Stimulated activated CD8-positive, alpha-beta memory T cell treated with anti-CD3 and anti-CD28 coated beads, Interleukin-15, amount 100 ng/mL, for 1 hour (primary cell): ENCODE data around the gene PHF23.
"Not testable (repeated sequence)": the region's sequence is repeated elsewhere in the genome, so short reads cannot be mapped to it uniquely, and the experiment has no call there.

ENCODE experiments used
- DNase-seq: peaks from one replicate; pipeline ENCODE4 v3.0.0-alpha.2; 2020; ENCODE audit warnings: low read depth

The PHF23 gene

GRCh38 chr17:7258731-7259554 is 19.7 kb upstream of the PHF23 start:
- DNase-seq = no peak

GRCh38 chr17:7256766-7257456 is 17.7 kb upstream of the PHF23 start:
- no peak for DNase-seq

GRCh38 chr17:7254511-7254910 is 15.3 kb upstream of the PHF23 start:
- no peak for DNase-seq

- no peak for DNase-seq
Observed at GRCh38 chr17:7253082-7253481, 13.8 kb upstream of the PHF23 start.

- DNase-seq = peak; percentile 73
Observed at GRCh38 chr17:7252176-7253043, 13.2 kb upstream of the PHF23 start, which contains the start of gene ELP5. ELP5 (plus strand) TSS chr17:7252215; CDS start chr17:7252551, 336 bp downstream.

GRCh38 chr17:7251661-7252175 is 12.5 kb upstream of the PHF23 start, which contains the start of gene CTDNEP1:
CTDNEP1 (minus strand) TSS chr17:7251734; CDS start chr17:7251296, 438 bp downstream.
- peak; percentile 98 for DNase-seq

- no peak for DNase-seq
Observed at GRCh38 chr17:7250695-7251627, 11.7 kb upstream of the PHF23 start.

- no peak for DNase-seq
Observed at GRCh38 chr17:7249830-7250229, 10.6 kb upstream of the PHF23 start.

- no peak for DNase-seq
Observed at GRCh38 chr17:7249214-7249613, 10.0 kb upstream of the PHF23 start.

GRCh38 chr17:7248796-7249195 is 9.5 kb upstream of the PHF23 start:
- no peak for DNase-seq

- DNase-seq = no peak
Observed at GRCh38 chr17:7246779-7247178, 7.5 kb upstream of the PHF23 start.

- not testable (repeated sequence) for DNase-seq
Observed at GRCh38 chr17:7243838-7244237, 4.6 kb upstream of the PHF23 start.

GRCh38 chr17:7243453-7243729 is 4.1 kb upstream of the PHF23 start:
- no peak for DNase-seq

GRCh38 chr17:7242717-7243452 is 3.6 kb upstream of the PHF23 start:
- DNase-seq = peak; percentile 86

- peak; percentile 94 for DNase-seq
Observed at GRCh38 chr17:7241783-7242716, 2.8 kb upstream of the PHF23 start, which contains the start of gene GABARAP. GABARAP (minus strand) TSS chr17:7242449; CDS start chr17:7242330, 119 bp downstream.

GRCh38 chr17:7241090-7241733 is 2.0 kb upstream of the PHF23 start:
- no peak for DNase-seq

- DNase-seq = no peak
Observed at GRCh38 chr17:7240375-7240774, 1.1 kb upstream of the PHF23 start.

- no peak for DNase-seq
Observed at GRCh38 chr17:7238420-7239090, 702 bp downstream of the PHF23 start.
